ENCODE data around the gene PRODH2. TPM values are rescaled to one million over a fixed set of nuclear protein-coding genes. Genes with fewer than 3 reads are reported as not detected.

The PRODH2 gene
- polyA plus RNA-seq, 1 experiment = not detected

GRCh38 chr19:35792312-35792711 is 20.3 kb downstream of the PRODH2 start:
- Histone ChIP-seq H3K27me3 (ENCODE audit: control insufficient read depth, insufficient read depth, low read length) (peaks cover 13% of the 10 kb centered on the region), H3K9me3 (ENCODE audit: control insufficient read depth, insufficient read depth, low read length) (no peaks in the 10 kb centered on the region), H3K4me3 (ENCODE audit: low read depth, low read length) (no peak overlapping the region), H3K27ac (ENCODE audit: low read depth, low read length) (no peak overlapping the region)
- POLR2A ChIA-PET = no interaction called here
- DNase-seq (ENCODE audit: low read depth, low spot score) = no peak
- CTCF ChIA-PET = no interaction called here
- TF ChIP-seq CTCF (IDR thresholded peaks at IDR 0.05; ENCODE audit: low read depth, low read length) = no peak

DNA sequence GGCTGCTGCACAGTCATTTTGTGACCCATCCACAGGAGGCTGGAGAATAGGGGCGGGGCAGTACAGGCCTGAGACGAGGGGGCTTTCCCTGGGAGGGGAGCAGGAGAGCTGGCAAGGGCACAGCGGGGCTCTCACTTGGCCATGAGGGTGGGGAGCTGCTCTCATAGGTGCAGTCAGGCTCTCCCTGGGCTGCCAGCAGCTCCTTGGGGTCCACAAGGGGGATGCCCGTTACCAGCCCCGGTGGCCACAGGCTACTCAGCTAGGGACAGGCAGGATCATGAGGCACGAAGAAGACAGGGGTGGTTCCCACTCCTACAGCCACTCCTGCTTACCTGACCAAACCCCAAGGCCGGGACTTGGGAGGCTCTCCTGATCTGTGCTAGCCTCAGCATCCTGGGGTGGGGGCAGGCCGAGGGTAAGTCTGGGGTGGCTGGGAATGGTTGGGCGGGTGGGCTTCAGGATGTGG is 20.8 kb downstream of the PRODH2 start:
- Histone ChIP-seq H3K27me3 (ENCODE audit: control insufficient read depth, insufficient read depth, low read length) (peaks cover 9% of the 10 kb centered on the region), H3K27ac (ENCODE audit: low read depth, low read length) (no peak overlapping the region), H3K9me3 (ENCODE audit: control insufficient read depth, insufficient read depth, low read length) (no peaks in the 10 kb centered on the region), H3K4me3 (ENCODE audit: low read depth, low read length) (no peak overlapping the region)
- ChIA-PET CTCF (no interaction called here), POLR2A (no interaction called here)
- no peak for DNase-seq (ENCODE audit: low read depth, low spot score)
- no peak for TF ChIP-seq CTCF (IDR thresholded peaks at IDR 0.05; ENCODE audit: low read depth, low read length)

GRCh38 chr19:35790981-35791813 is 21.4 kb downstream of the PRODH2 start:
- Histone ChIP-seq H3K27ac (ENCODE audit: low read depth, low read length) (no peak overlapping the region), H3K27me3 (ENCODE audit: control insufficient read depth, insufficient read depth, low read length) (peaks cover 4% of the 10 kb centered on the region), H3K4me3 (ENCODE audit: low read depth, low read length) (no peak overlapping the region), H3K9me3 (ENCODE audit: control insufficient read depth, insufficient read depth, low read length) (no peaks in the 10 kb centered on the region)
- no peak for TF ChIP-seq CTCF (IDR thresholded peaks at IDR 0.05; ENCODE audit: low read depth, low read length)
- CTCF ChIA-PET = no interaction called here
- POLR2A ChIA-PET = no interaction called here
- DNase-seq (ENCODE audit: low read depth, low spot score) = no peak

GRCh38 chr19:35789978-35790944 is 22.4 kb downstream of the PRODH2 start:
- ChIA-PET CTCF (no interaction called here), POLR2A (no interaction called here)
- Histone ChIP-seq H3K27me3 (ENCODE audit: control insufficient read depth, insufficient read depth, low read length) (no peaks in the 10 kb centered on the region), H3K27ac (ENCODE audit: low read depth, low read length) (no peak overlapping the region), H3K4me3 (ENCODE audit: low read depth, low read length) (no peak overlapping the region), H3K9me3 (ENCODE audit: control insufficient read depth, insufficient read depth, low read length) (no peaks in the 10 kb centered on the region)
- TF ChIP-seq CTCF (IDR thresholded peaks at IDR 0.05; ENCODE audit: low read depth, low read length) = no peak
- no peak for DNase-seq (ENCODE audit: low read depth, low spot score)

All from AG04450 (cell line).